Nephron (organoid): ENCODE results near the gene PDE4A.

Experiments
- H3K27ac Mint-ChIP-seq, 3 experiments: 2 replicates each; pipeline ENCODE4 v1.8.0; 2020; ENCODE audit warnings: mixed read lengths in 3 of 3, mild to moderate bottlenecking in 2 of 3, moderate library complexity in 1 of 3
- H3K27me3 Mint-ChIP-seq: 2 replicates; pipeline ENCODE4 v1.8.0; 2021; ENCODE audit warnings: low read depth, mild to moderate bottlenecking, moderate library complexity, mixed read lengths
- H3K36me3 Mint-ChIP-seq: 2 replicates; pipeline ENCODE4 v1.8.0; 2020; ENCODE audit warnings: low read depth, mixed read lengths
- H3K4me1 Mint-ChIP-seq: 2 replicates; pipeline ENCODE4 v1.8.0; 2020; ENCODE audit warnings: mixed read lengths
- H3K4me3 Mint-ChIP-seq, 3 experiments: 2 replicates each; pipeline ENCODE4 v1.8.0; 2020; ENCODE audit warnings: mild to moderate bottlenecking in 3 of 3, mixed read lengths in 3 of 3, moderate library complexity in 2 of 3
- H3K9me3 Mint-ChIP-seq: 2 replicates; pipeline ENCODE4 v1.8.0; 2020; ENCODE audit warnings: mixed read lengths
- TF ChIP-seq, protein P1 (sequence below), 3 experiments: fragments of 200-600 bp; sonication (generic); IDR thresholded peaks; one replicate each; pipeline ENCODE4 v1.5.0; 2021; ENCODE audit warnings: antibody characterized with exemption in 3 of 3; ENCODE audit not compliant: unreplicated experiment in 3 of 3

The PDE4A gene

DNA sequence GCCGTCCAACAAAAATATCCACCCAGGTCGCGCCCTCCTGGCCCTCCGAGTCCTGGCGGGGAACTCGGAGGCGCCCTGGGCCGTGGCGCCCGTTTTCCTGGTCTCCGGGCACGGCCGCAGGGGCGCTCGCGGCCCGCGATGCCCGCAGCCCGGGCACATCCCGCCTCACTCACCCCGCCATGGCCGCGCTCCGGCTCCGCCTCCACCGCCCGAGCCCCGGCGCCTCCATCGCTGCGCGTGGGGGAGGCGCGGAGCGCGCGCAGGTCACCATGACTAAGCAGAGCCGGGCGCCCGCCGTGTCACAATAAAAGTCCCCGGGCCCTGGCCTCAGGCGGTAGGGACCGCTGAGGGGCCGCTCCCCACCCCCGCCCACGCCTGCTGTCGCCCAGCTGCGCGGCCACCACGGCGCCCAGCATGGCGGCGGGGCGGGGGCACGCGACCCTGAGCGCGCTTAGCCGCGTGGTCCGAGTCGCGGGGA lies 82.2 kb downstream of the PDE4A start:
- TF ChIP-seq, protein P1, sequence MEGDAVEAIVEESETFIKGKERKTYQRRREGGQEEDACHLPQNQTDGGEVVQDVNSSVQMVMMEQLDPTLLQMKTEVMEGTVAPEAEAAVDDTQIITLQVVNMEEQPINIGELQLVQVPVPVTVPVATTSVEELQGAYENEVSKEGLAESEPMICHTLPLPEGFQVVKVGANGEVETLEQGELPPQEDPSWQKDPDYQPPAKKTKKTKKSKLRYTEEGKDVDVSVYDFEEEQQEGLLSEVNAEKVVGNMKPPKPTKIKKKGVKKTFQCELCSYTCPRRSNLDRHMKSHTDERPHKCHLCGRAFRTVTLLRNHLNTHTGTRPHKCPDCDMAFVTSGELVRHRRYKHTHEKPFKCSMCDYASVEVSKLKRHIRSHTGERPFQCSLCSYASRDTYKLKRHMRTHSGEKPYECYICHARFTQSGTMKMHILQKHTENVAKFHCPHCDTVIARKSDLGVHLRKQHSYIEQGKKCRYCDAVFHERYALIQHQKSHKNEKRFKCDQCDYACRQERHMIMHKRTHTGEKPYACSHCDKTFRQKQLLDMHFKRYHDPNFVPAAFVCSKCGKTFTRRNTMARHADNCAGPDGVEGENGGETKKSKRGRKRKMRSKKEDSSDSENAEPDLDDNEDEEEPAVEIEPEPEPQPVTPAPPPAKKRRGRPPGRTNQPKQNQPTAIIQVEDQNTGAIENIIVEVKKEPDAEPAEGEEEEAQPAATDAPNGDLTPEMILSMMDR (IDR thresholded peaks at IDR 0.05; ENCODE audit: unreplicated experiment in 3 of 3) = no peak
- Mint-ChIP-seq H3K27me3 (peaks cover 4% of the 10 kb centered on the region), H3K36me3 (peaks cover 21% of the 10 kb centered on the region), H3K27ac (peak overlapping the region; percentile 82 to 87 (median 84)), H3K4me1 (peaks cover 10% of the 10 kb centered on the region), H3K4me3 (peak overlapping the region; percentile 88 to 92 (median 88)), H3K9me3 (no peaks in the 10 kb centered on the region)

DNA sequence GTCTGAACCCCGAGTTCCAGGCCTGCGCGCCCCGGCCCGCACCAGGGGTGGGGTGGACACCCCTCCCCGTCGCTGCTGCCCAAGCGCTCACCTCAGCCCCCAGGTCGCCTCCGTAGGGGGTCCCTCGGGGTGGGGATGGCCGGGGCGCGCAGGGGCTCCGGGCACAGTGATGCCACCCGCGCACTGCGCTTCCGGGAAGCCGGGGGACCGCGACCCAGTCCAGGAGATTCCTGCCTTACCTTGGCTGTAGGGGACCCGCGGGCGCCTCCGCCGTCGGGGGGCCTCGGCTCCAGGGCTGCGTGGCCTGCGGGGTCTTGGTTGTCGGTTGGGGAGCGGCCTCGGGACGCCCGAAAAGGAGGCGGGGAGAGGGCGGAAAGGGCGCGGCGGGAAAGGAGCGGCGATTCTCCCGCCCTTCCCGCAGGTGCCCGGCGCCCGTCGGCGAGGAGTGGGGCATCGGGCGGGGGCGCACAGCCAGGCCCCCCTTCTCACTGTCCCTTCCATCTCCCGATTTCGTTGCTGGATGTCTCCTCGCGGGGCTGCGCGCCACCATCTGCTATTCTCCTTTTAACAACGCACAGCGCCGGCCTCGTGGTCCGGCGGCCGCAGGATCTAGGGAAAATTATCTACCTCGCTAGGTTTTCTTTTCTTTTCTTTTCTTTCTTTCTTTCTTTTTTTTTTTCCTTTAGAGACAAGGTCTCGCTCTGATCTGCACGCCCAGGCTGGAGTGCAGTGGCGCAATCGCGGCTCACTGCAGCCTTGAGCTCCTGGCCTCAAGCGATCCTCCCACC lies 82.9 kb downstream of the PDE4A start, which contains the start of gene KEAP1:
Gene KEAP1 (minus strand): TSS at position 355 of the 788 bp plus-strand sequence. CDS start 3,323 bp downstream, outside the sequence.
- Mint-ChIP-seq H3K27ac (peak within 1 kb of the TSS; percentile 92 to 98 (median 97)), H3K4me3 (peak within 1 kb of the TSS; percentile 93 to 98 (median 95)), H3K4me1 (peaks cover 10% of the 10 kb centered on the region), H3K36me3 (peaks cover 20% of the 10 kb centered on the region), H3K27me3 (peaks cover 4% of the 10 kb centered on the region), H3K9me3 (no peaks in the 10 kb centered on the region)
- TF ChIP-seq, protein P1 (IDR thresholded peaks at IDR 0.05; ENCODE audit: unreplicated experiment in 3 of 3) = no peak

DNA sequence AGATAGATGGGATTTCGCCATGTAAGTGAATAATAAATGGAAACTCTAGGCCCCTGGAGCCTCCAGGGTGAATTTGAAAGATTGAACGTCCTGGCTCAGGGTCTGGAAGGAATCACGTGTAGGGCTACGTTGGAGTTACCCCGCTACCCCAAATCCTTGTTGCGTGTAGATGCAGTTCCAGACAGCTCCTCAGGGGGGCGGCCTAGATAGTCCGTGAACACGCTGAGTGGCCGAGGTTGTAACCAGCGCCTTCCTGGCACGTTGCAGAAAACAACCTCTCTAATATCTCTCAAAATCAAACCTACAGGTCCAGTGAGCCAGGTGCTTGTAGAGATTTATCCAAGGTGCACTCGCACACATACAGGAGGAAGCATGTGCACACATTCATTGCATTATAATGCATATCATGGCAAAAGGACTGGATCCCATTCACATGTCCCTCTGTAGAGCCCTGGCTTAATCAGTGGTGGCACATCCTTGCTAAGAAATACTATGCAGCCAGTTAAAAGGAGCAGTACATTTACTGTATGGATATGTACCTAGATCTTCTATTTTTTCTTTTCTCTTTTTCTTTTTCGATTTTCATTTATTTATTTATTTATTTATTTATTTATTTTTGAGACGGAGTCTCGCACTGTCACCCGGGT lies 85.4 kb downstream of the PDE4A start:
- H3K4me1 Mint-ChIP-seq = peaks cover 9% of the 10 kb centered on the region
- peak overlapping the region; percentile 72 to 80 (median 77) for H3K4me3 Mint-ChIP-seq
- H3K9me3 Mint-ChIP-seq = no peaks in the 10 kb centered on the region
- H3K27ac Mint-ChIP-seq = peak overlapping the region in 2 of 3 experiments; percentile 75 to 92
- H3K27me3 Mint-ChIP-seq = peaks cover 4% of the 10 kb centered on the region
- TF ChIP-seq, protein P1 (IDR thresholded peaks at IDR 0.05; ENCODE audit: unreplicated experiment in 3 of 3) = peak; percentile 72 to 79 (median 77)
- peaks cover 4% of the 10 kb centered on the region for H3K36me3 Mint-ChIP-seq

DNA sequence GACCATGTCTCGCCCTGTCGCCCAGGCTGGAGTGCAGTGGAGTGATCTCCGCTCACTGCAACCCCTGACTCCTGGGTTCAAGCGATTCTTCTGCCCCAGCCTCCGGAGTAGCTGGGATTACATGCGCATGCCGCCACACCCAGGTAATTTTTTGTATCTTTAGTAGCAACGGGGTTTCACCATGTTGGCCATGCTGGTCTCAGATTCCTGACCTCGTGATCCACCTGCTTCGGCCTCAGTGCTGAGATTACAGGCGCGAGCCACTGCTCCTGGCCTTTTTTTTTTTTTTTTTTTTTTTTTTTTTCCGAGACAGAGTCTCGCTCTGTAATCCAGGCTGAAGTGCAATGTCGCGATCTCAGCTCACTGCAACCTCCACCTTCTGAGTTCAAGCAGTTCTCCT lies 87.7 kb downstream of the PDE4A start:
- Mint-ChIP-seq H3K4me1 (peaks cover 4% of the 10 kb centered on the region), H3K4me3 (no peak overlapping the region), H3K27me3 (peaks cover 4% of the 10 kb centered on the region), H3K27ac (no peak overlapping the region), H3K9me3 (no peaks in the 10 kb centered on the region), H3K36me3 (no peaks in the 10 kb centered on the region)
- TF ChIP-seq, protein P1 (IDR thresholded peaks at IDR 0.05; ENCODE audit: unreplicated experiment in 3 of 3) = no peak

DNA sequence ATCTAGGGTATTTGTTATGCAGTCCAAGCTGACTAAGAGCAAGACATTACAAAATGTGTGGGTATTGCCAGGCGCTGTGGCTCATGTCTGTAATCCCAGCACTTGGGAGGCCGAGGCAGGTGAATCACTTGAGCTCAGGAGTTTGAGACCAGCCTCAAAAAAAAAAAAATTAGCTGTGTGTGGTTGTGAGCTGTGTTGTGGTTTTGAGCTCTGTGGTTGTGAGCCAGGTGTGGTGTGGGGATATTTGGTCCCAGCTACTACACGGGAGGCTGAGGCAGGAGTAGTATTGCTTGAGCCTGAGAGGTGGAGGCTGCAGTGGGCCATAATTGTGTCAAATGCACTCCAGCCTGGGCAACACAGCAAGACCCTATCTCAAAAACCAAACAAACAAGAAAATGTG lies 88.4 kb downstream of the PDE4A start:
- TF ChIP-seq, protein P1 (IDR thresholded peaks at IDR 0.05; ENCODE audit: unreplicated experiment in 3 of 3) = no peak
- H3K4me3 Mint-ChIP-seq = no peak overlapping the region
- H3K4me1 Mint-ChIP-seq = peaks cover 4% of the 10 kb centered on the region
- H3K27me3 Mint-ChIP-seq = peaks cover 4% of the 10 kb centered on the region
- peaks cover 3% of the 10 kb centered on the region for H3K36me3 Mint-ChIP-seq
- no peaks in the 10 kb centered on the region for H3K9me3 Mint-ChIP-seq
- no peak overlapping the region for H3K27ac Mint-ChIP-seq
